Tibial nerve (tissue), 4 donors: ENCODE results near the gene IDH3A. TPM values are rescaled to one million over a fixed set of nuclear protein-coding genes. Genes with fewer than 3 reads are reported as not detected.
"Not testable (repeated sequence)": the region's sequence is repeated elsewhere in the genome, so short reads cannot be mapped to it uniquely, and the experiment has no call there.

Experiments used
- DNase-seq, 2 donors: peaks; one replicate each; pipeline ENCODE4 v3.0.0-alpha.2; 2019; ENCODE audit warnings: low spot score in 2 of 2
- H3K27ac ChIP-seq, 4 donors: fragments of 200-600 bp; sonication (generic) in 3 of 4; one replicate each; pipeline ENCODE4 v1.5.1; 2017 to 2019; ENCODE audit warnings: mild to moderate bottlenecking in 1 of 4
- H3K27me3 ChIP-seq, 2 donors: fragments of 200-600 bp; sonication (generic) in 1 of 2; one replicate each; pipeline versions ENCODE4 v1.5.1 to v1.6.0; 2017 to 2019
- H3K36me3 ChIP-seq, 3 donors: fragments of 200-600 bp; sonication (generic); one replicate each; pipeline ENCODE4 v1.5.1; 2018 to 2019
- H3K4me1 ChIP-seq, 4 donors: fragments of 200-600 bp; sonication (generic) in 3 of 4; one replicate each; pipeline ENCODE4 v1.5.1; 2017 to 2019
- H3K4me3 ChIP-seq, 4 donors: fragments of 200-600 bp; sonication (generic) in 3 of 4; one replicate each; pipeline ENCODE4 v1.5.1; 2017 to 2019; ENCODE audit warnings: mild to moderate bottlenecking in 1 of 4, moderate library complexity in 1 of 4
- H3K9me3 ChIP-seq, 4 donors: fragments of 200-600 bp; sonication (generic) in 3 of 4; one replicate each; pipeline ENCODE4 v1.5.1; 2017 to 2019
- CTCF ChIP-seq, 5 experiments: fragments of 200-600 bp in 3 of 5; fragments of 450-650 bp in 2 of 5; sonication (generic) in 3 of 5; IDR thresholded peaks; one replicate each; pipeline ENCODE4 v1.5.1; 2016 to 2019; ENCODE audit warnings: antibody characterized with exemption in 5 of 5, mild to moderate bottlenecking in 3 of 5, moderate library complexity in 2 of 5
- EP300 ChIP-seq, 2 donors: sonication (generic); formaldehyde crosslinking; IDR thresholded peaks; one replicate each; pipeline ENCODE4 v1.6.1; 2017; ENCODE audit warnings: antibody characterized with exemption in 2 of 2, mild to moderate bottlenecking in 1 of 2
- POLR2A ChIP-seq, 2 donors: fragments of 450-650 bp; IDR thresholded peaks; one replicate each; pipeline ENCODE4 v1.6.1; 2017; ENCODE audit warnings: antibody characterized with exemption in 2 of 2, mild to moderate bottlenecking in 2 of 2, moderate library complexity in 2 of 2
- WGBS, 2 donors: methylation state at CpG; one replicate each; pipeline ENCODE4 v1.1.5; 2018; 5-methylcytosine and 5-hydroxymethylcytosine counted together
- total RNA-seq, 4 donors: library from RNA; depleted of rRNA; stranded (reverse); fragments of >200 nt; gene quantifications; one replicate each; pipeline ENCODE4 v1.1.0, GENCODE V29; 2016

The IDH3A gene
- total RNA-seq, 4 donors from 2014 or later: 46.9 to 70.7 (median 63.4) TPM

DNA sequence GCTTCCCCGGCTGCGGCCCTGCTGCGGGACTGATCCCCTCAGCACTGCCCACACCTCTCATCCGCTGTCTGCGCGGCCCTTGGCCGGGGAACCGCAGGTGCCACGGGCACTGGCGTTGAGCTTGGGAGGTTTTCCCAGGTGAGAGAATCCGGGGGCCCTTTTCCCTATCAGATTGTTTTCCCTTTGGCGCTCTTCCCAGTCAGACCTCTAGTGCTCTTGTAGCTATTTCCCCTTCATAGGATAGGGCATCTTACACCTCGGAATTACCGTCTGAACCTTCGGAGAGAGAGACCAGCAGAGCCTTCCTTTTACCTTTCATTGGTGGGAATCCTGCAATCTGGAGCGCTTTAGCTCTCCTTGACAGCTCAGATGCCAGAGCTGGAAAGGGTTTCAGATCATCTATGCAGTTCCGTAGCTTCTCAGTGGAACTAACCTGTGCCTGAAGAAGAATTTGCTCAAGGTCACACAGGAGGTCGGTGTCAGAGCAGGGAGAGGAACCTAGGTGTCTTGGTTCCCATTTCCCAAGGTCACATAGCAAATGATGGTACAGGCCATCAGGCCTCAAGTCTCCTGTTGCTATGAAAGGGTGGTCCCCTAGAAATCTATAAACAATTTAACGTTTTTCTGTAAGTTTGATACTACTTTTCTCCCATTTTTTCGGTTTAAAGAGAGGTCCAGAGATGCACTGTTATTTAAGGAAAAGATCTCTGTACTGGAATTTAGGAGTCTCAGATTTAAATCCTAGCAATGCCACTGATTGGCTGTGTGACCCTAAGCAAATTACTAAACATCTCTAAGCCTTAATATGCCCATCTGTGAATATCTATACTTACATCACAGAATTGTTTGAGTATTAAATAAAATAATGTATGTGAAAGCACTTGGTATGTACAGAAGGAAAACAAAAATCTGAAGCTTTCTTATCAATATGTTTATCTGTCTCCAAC, 916 bp downstream of the IDH3A start:
- peaks cover 0 to 27% (median 21%) of the 10 kb centered on the region in 4 donors for H3K4me1 ChIP-seq
- no peaks in the 10 kb centered on the region for H3K9me3 ChIP-seq
- H3K36me3 ChIP-seq: no peaks in the 10 kb centered on the region
- H3K27me3 ChIP-seq: no peaks in the 10 kb centered on the region
- peak overlapping the region; percentile 68 to 86 (median 78) for H3K27ac ChIP-seq
- WGBS, 2 donors: 14 to 17% methylated on average over 17 to 20 of the region's 20 CpGs
- DNase-seq: no peak
- TF ChIP-seq CTCF (IDR thresholded peaks at IDR 0.05): no peak
- TF ChIP-seq POLR2A (IDR thresholded peaks at IDR 0.05): no peak
- TF ChIP-seq EP300 (IDR thresholded peaks at IDR 0.05): no peak
- H3K4me3 ChIP-seq: peak overlapping the region; percentile 54 to 94 (median 76)

- 95 to 98% methylated on average over 8 of the region's 8 CpGs for WGBS, 2 donors
- not testable (repeated sequence) for H3K9me3 ChIP-seq, H3K27me3 ChIP-seq, DNase-seq, H3K27ac ChIP-seq, H3K4me3 ChIP-seq, H3K36me3 ChIP-seq
- peaks cover 0 to 37% (median 25%) of the 10 kb centered on the region in 4 donors for H3K4me1 ChIP-seq
These were observed 1.9 kb downstream of the IDH3A start for GRCh38 chr15:78151075-78151474.

- no peak for DNase-seq
- TF ChIP-seq CTCF (IDR thresholded peaks at IDR 0.05): no peak
- TF ChIP-seq POLR2A (IDR thresholded peaks at IDR 0.05): no peak
- TF ChIP-seq EP300 (IDR thresholded peaks at IDR 0.05): no peak
- peaks cover 0 to 32% (median 18%) of the 10 kb centered on the region in 4 donors for H3K4me1 ChIP-seq
- no peak overlapping the region for H3K4me3 ChIP-seq
- H3K27ac ChIP-seq: peak overlapping the region in 2 of 4 donors; percentile 0 to 14
- peaks cover 0 to 20% (median 0%) of the 10 kb centered on the region in 3 donors for H3K36me3 ChIP-seq
- WGBS, 2 donors: 86 to 88% methylated on average over 3 of the region's 3 CpGs
- H3K27me3 ChIP-seq: no peaks in the 10 kb centered on the region
- H3K9me3 ChIP-seq: no peaks in the 10 kb centered on the region
These were observed 5.8 kb downstream of the IDH3A start for GRCh38 chr15:78154955-78155354.

DNA sequence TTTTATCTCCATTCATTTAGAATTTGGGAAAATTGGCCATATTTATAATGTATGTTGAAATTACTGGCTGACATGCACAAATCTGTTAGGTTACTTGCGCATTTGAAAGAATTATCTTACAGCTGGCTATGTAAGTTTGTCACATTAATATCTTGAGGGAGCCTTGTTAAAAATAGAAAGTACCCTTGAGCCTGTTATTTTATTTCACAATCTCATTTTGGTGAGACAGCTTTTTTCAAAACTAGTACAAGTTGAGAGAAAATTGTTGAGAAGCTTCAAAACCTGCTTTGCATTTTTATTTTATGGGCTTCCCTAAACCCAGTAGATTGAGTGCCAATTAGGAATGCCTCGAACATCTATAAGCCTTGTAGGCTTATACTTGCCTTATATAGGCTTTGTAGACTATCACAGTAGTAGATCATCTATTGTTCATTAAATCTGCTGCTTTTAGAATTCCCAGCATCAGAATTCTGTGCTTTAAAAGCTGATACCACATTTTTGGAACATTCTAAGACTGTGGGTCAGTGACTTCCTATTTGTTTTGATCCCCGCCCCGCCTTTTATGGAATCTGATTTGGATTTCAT, 6.3 kb downstream of the IDH3A start:
- no peaks in the 10 kb centered on the region for H3K9me3 ChIP-seq
- DNase-seq: no peak
- TF ChIP-seq CTCF (IDR thresholded peaks at IDR 0.05) (no peak), EP300 (IDR thresholded peaks at IDR 0.05) (no peak), POLR2A (IDR thresholded peaks at IDR 0.05) (no peak)
- peak overlapping the region in 2 of 4 donors; percentile 14 to 36 for H3K27ac ChIP-seq
- 87 to 92% methylated on average over 4 of the region's 4 CpGs for WGBS, 2 donors
- peaks cover 0 to 25% (median 0%) of the 10 kb centered on the region in 3 donors for H3K36me3 ChIP-seq
- no peaks in the 10 kb centered on the region for H3K27me3 ChIP-seq
- peaks cover 0 to 27% (median 13%) of the 10 kb centered on the region in 4 donors for H3K4me1 ChIP-seq
- no peak overlapping the region for H3K4me3 ChIP-seq

DNA sequence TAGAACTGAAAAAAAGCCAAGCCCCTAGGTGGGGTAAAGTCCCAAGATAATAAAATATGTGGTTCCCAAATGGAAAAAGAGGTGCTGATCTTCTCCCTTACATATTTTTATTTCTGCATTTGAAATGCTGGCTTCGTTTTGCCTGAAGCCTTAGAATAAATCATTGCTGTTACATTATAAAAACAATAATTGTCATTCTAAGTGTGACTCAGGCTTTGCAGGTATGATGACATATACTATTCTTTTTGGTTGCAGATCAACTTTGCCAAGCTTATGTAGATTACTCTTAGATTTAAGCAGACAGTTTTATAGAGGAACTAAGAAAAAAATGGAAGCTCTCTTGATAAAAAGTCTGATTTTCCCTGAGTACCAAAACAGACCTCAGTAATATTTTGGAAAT, 7.5 kb downstream of the IDH3A start:
- H3K4me1 ChIP-seq: peaks cover 0 to 15% (median 7%) of the 10 kb centered on the region in 4 donors
- H3K27me3 ChIP-seq: no peaks in the 10 kb centered on the region
- WGBS, 2 donors: 75 to 76% methylated on average over 1 of the region's 1 CpG
- DNase-seq: no peak
- H3K36me3 ChIP-seq: peaks cover 0 to 37% (median 0%) of the 10 kb centered on the region in 3 donors
- no peak for TF ChIP-seq CTCF (IDR thresholded peaks at IDR 0.05)
- TF ChIP-seq EP300 (IDR thresholded peaks at IDR 0.05): no peak
- no peak for TF ChIP-seq POLR2A (IDR thresholded peaks at IDR 0.05)
- no peak overlapping the region for H3K4me3 ChIP-seq
- H3K27ac ChIP-seq: no peak overlapping the region
- H3K9me3 ChIP-seq: no peaks in the 10 kb centered on the region
